GM18858 (cell line): ENCODE measurements around the gene SNX17.
"Not testable (repeated sequence)": the region's sequence is repeated elsewhere in the genome, so short reads cannot be mapped to it uniquely, and the experiment has no call there.

Source experiments
- ATAC-seq: cut with Tn5 transposase; IDR thresholded peaks from one replicate; pipeline ENCODE4 v1.9.1; 2021; ENCODE audit not compliant: unreplicated experiment

Gene SNX17

GRCh38 chr2:27370026-27370815 is at the start of gene SNX17, which contains the start of gene EIF2B4:
Gene SNX17 (plus strand): TSS chr2:27370616. CDS start chr2:27370744, 128 bp downstream.
Gene EIF2B4 (minus strand): TSS chr2:27370338. CDS start chr2:27370314, 24 bp downstream.
- peak; percentile 83 for ATAC-seq

GRCh38 chr2:27320958-27321543 is 49.4 kb upstream of the SNX17 start:
- no peak for ATAC-seq

- ATAC-seq = no peak
Measured at GRCh38 chr2:27322301-27322765, 48.1 kb upstream of the SNX17 start.

GRCh38 chr2:27322766-27323595 is 47.4 kb upstream of the SNX17 start, which contains the start of gene MPV17:
Gene MPV17 (minus strand): TSS chr2:27323097. CDS start chr2:27322517, 580 bp downstream.
- peak; percentile 69 for ATAC-seq

GRCh38 chr2:27323596-27324285 is 46.7 kb upstream of the SNX17 start:
- ATAC-seq = no peak

- ATAC-seq = no peak
Measured at GRCh38 chr2:27324720-27325119, 45.7 kb upstream of the SNX17 start.

GRCh38 chr2:27335311-27335710 is 35.1 kb upstream of the SNX17 start:
- ATAC-seq = no peak

- no peak for ATAC-seq
Measured at GRCh38 chr2:27336173-27336572, 34.2 kb upstream of the SNX17 start.

GRCh38 chr2:27347641-27348040 is 22.8 kb upstream of the SNX17 start:
- ATAC-seq = no peak

GRCh38 chr2:27350106-27350693 is 20.2 kb upstream of the SNX17 start:
- ATAC-seq = no peak

- no peak for ATAC-seq
Measured at GRCh38 chr2:27351802-27352598, 18.4 kb upstream of the SNX17 start.

- ATAC-seq = not testable (repeated sequence)
Measured at GRCh38 chr2:27353386-27353761, 17.0 kb upstream of the SNX17 start.

- ATAC-seq = no peak
Measured at GRCh38 chr2:27353762-27354596, 16.4 kb upstream of the SNX17 start.

GRCh38 chr2:27354597-27354927 is 15.9 kb upstream of the SNX17 start:
- ATAC-seq = no peak

GRCh38 chr2:27356056-27356381 is 14.4 kb upstream of the SNX17 start:
- ATAC-seq = peak; percentile 21

- peak; percentile 74 for ATAC-seq
Measured at GRCh38 chr2:27356382-27357181, 13.8 kb upstream of the SNX17 start, which contains the start of gene GTF3C2. Gene GTF3C2 (minus strand): TSS chr2:27356764. CDS start chr2:27343554, 13,210 bp downstream.

- no peak for ATAC-seq
Measured at GRCh38 chr2:27362678-27363420, 7.6 kb upstream of the SNX17 start.
